K562 (cell line): ENCODE data around the gene SLBP. TPM values are rescaled to one million over a fixed set of nuclear protein-coding genes. Genes with fewer than 3 reads are reported as not detected.

ENCODE experiments used
- ATF6 ChIP-seq: sonication (generic); formaldehyde crosslinking; IDR thresholded peaks from 2 replicates; pipeline ENCODE4 v1.4.0; 2020; ENCODE audit warnings: mild to moderate bottlenecking, missing genetic modification reagents
- CBFA2T3 ChIP-seq: fragments of 450-650 bp; IDR thresholded peaks from 2 replicates; pipeline ENCODE4 v1.6.1; 2017
- CBX5 ChIP-seq: IDR thresholded peaks from 2 replicates; pipeline ENCODE4 v1.6.1; 2014; ENCODE audit warnings: low read depth, borderline replicate concordance
- EHMT2 ChIP-seq: fragments of 450-650 bp; IDR thresholded peaks from 2 replicates; pipeline ENCODE4 v1.6.1; 2018; ENCODE audit warnings: antibody characterized with exemption
- EP300 ChIP-seq: IDR thresholded peaks from 2 replicates; pipeline ENCODE4 v1.6.1; 2012; ENCODE audit warnings: low read length, improper control_type of control experiment
- HLTF ChIP-seq: fragments of 450-650 bp; IDR thresholded peaks from 2 replicates; pipeline ENCODE4 v1.6.1; 2016
- MAFF ChIP-seq: IDR thresholded peaks from 2 replicates; pipeline ENCODE4 v1.6.1; 2012; ENCODE audit warnings: low read length, improper control_type of control experiment
- MAZ ChIP-seq, 2 experiments: fragments of 450-650 bp in 1 of 2; sonication (generic) in 1 of 2; formaldehyde crosslinking; IDR thresholded peaks in 1 of 2; conservative IDR thresholded peaks in 1 of 2; 2 replicates each; pipeline versions ENCODE4 v1.4.0 to v1.5.0; 2020; ENCODE audit warnings: mild to moderate bottlenecking in 1 of 2, missing genetic modification reagents in 1 of 2
- MITF ChIP-seq: IDR thresholded peaks from 2 replicates; pipeline ENCODE4 v1.6.1; 2014; ENCODE audit warnings: antibody characterized with exemption
- NONO ChIP-seq, 2 experiments: fragments of 200-400 bp in 1 of 2; fragments of 450-650 bp in 1 of 2; formaldehyde crosslinking in 1 of 2; IDR thresholded peaks; 2 replicates each; pipeline ENCODE4 v1.6.1; 2017; ENCODE audit warnings: low read depth in 2 of 2, mild to moderate bottlenecking in 2 of 2, moderate library complexity in 2 of 2, low read length in 1 of 2
- SMC3 ChIP-seq: conservative IDR thresholded peaks from 2 replicates; pipeline ENCODE4 v1.6.1; 2011; ENCODE audit warnings: low read depth, low read length, improper control_type of control experiment; ENCODE audit not compliant: insufficient read depth
- SP2 ChIP-seq: IDR thresholded peaks from 2 replicates; pipeline ENCODE4 v1.6.1; 2011; ENCODE audit warnings: mild to moderate bottlenecking, low read depth, low read length, moderate library complexity; ENCODE audit not compliant: poor library complexity, severe bottlenecking; ENCODE audit errors: extremely low read depth
- SPI1 ChIP-seq: IDR thresholded peaks from 2 replicates; pipeline ENCODE4 v1.6.1; 2011; ENCODE audit warnings: low read depth, low read length, control low read depth, borderline replicate concordance
- SRSF3 ChIP-seq: fragments of 200-400 bp; formaldehyde crosslinking; IDR thresholded peaks from 2 replicates; pipeline ENCODE4 v1.6.1; 2016; ENCODE audit warnings: mild to moderate bottlenecking, low read length, moderate library complexity; ENCODE audit not compliant: insufficient read depth
- ZBTB26 ChIP-seq: fragments of 450-650 bp; formaldehyde crosslinking; IDR thresholded peaks from 2 replicates; pipeline ENCODE4 v1.4.0; 2022; ENCODE audit warnings: missing genetic modification characterization
- ZEB2 ChIP-seq: fragments of 450-650 bp; IDR thresholded peaks from 2 replicates; pipeline ENCODE4 v1.6.1; 2016
- ZNF347 ChIP-seq: fragments of 450-650 bp; formaldehyde crosslinking; IDR thresholded peaks from 2 replicates; pipeline ENCODE4 v1.4.0; 2020; ENCODE audit warnings: low read depth, mild to moderate bottlenecking, moderate library complexity
- polyA plus RNA-seq, 8 experiments: library from polyadenylated mRNA; depleted of rRNA in 4 of 8; stranded (reverse) in 5 of 8; unstranded in 3 of 8; fragments of >200 nt; fragmentation: Nextera tagmentation in 2 of 8; fragmentation: Illumina TruSeq in 1 of 8; extraction: Ambion mirVana in 2 of 8; extraction: Trizol in 1 of 8; gene quantifications; 2 replicates each; pipeline versions ENCODE4 v1.2.1 to v1.2.3, GENCODE V29; 2011 to 2014; ENCODE audit warnings: inconsistent platforms in 1 of 8, missing spikeins in 1 of 8
- total RNA-seq, 7 experiments: library from RNA; depleted of rRNA in 6 of 7; stranded (reverse); fragments of >200 nt in 6 of 7; fragmentation: Illumina TruSeq in 2 of 7; extraction: Trizol in 2 of 7; gene quantifications; 2 replicates each; pipeline versions ENCODE4 v1.2.1 to v1.2.3, GENCODE V29; 2011 to 2021; ENCODE audit warnings: low replicate concordance in 1 of 7
- TF ChIP-seq, protein P1 (sequence below): sonication (generic); formaldehyde crosslinking; IDR thresholded peaks from 2 replicates; pipeline ENCODE4 v1.8.1; 2023; ENCODE audit warnings: mild to moderate bottlenecking, missing genetic modification reagents

Gene SLBP
- total and polyA plus RNA-seq, 9 of the 15 experiments (the other 6 are each of a cell fraction or from before 2014, with no cell fraction given) = 49.4 to 221 (median 162) TPM

DNA sequence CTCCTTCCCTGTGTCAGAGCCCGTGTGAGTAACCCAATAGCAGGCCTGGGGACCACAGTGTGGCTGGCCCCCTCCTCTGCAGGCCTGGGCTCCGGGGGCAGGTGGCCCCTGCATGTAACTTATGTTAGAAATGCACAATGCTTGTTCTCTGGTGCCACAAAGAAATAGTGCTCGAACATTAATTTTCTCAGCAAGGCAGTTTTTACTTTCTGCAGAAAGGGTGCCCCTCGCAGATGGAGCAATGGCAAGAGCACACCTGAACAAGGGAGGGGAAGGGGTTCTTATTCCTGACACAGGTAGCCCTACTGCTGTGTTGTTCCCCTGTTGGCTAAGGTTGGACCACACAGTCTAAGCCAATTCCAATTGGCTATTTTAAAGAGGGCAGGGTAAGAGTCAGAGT lies 26.3 kb upstream of the SLBP start (continued):
- TF ChIP-seq SRSF3 = no peak
- TF ChIP-seq, protein P1, sequence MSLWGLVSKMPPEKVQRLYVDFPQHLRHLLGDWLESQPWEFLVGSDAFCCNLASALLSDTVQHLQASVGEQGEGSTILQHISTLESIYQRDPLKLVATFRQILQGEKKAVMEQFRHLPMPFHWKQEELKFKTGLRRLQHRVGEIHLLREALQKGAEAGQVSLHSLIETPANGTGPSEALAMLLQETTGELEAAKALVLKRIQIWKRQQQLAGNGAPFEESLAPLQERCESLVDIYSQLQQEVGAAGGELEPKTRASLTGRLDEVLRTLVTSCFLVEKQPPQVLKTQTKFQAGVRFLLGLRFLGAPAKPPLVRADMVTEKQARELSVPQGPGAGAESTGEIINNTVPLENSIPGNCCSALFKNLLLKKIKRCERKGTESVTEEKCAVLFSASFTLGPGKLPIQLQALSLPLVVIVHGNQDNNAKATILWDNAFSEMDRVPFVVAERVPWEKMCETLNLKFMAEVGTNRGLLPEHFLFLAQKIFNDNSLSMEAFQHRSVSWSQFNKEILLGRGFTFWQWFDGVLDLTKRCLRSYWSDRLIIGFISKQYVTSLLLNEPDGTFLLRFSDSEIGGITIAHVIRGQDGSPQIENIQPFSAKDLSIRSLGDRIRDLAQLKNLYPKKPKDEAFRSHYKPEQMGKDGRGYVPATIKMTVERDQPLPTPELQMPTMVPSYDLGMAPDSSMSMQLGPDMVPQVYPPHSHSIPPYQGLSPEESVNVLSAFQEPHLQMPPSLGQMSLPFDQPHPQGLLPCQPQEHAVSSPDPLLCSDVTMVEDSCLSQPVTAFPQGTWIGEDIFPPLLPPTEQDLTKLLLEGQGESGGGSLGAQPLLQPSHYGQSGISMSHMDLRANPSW (CRISPR knock-in tag) = no peak
- no peak for TF ChIP-seq ZNF347 (CRISPR knock-in tag)
- TF ChIP-seq SPI1 = no peak
- no peak for TF ChIP-seq MAFF
- TF ChIP-seq SMC3 = no peak
- no peak for TF ChIP-seq EP300
- TF ChIP-seq HLTF = no peak
- peak; percentile 48; the same call in 1 of the 2 replicates for TF ChIP-seq ZEB2
- TF ChIP-seq MITF = no peak
- no peak for TF ChIP-seq ATF6
- peak; percentile 97 for TF ChIP-seq CBX5
- no peak for TF ChIP-seq MAZ (CRISPR knock-in tag; conservative IDR thresholded peaks at IDR 0.05 in 1 of 2, IDR thresholded peaks at IDR 0.05 in 1 of 2)
- no peak for TF ChIP-seq SP2
- TF ChIP-seq NONO (IDR thresholded peaks at IDR 0.05; ENCODE audit: low read depth in 2 of 2, low read length in 1 of 2) = no peak
- no peak for TF ChIP-seq EHMT2
- TF ChIP-seq ZBTB26 (CRISPR knock-in tag) = no peak
- TF ChIP-seq CBFA2T3 = no peak
- TF ChIP-seq, all 486 proteins: peak for 12
